ENCODE data around the gene DLX4.
A peak's percentile ranks its signal among the peaks of the same experiment; 100 is the strongest.

The DLX4 gene

GRCh38 chr17:49996495-49997300 is 27.7 kb downstream of the DLX4 start:
- peak; percentile 98 for TF ChIP-seq CTCF (IDR thresholded peaks at IDR 0.05; ENCODE audit: borderline replicate concordance, insufficient read depth, low read depth, low read length)
- no peak overlapping the region for H3K4me3 ChIP-seq (ENCODE audit: low read depth, low read length)

GRCh38 chr17:49997301-49997650 is 28.3 kb downstream of the DLX4 start:
- TF ChIP-seq CTCF (IDR thresholded peaks at IDR 0.05; ENCODE audit: borderline replicate concordance, insufficient read depth, low read depth, low read length), result no peak
- no peak overlapping the region for H3K4me3 ChIP-seq (ENCODE audit: low read depth, low read length)

- peak; percentile 83 for TF ChIP-seq CTCF (IDR thresholded peaks at IDR 0.05; ENCODE audit: borderline replicate concordance, insufficient read depth, low read depth, low read length)
- no peak overlapping the region for H3K4me3 ChIP-seq (ENCODE audit: low read depth, low read length)
These were observed 29.0 kb downstream of the DLX4 start for GRCh38 chr17:49997773-49998703.

GRCh38 chr17:49998836-49999511 is 30.0 kb downstream of the DLX4 start:
- no peak overlapping the region for H3K4me3 ChIP-seq (ENCODE audit: low read depth, low read length)
- no peak for TF ChIP-seq CTCF (IDR thresholded peaks at IDR 0.05; ENCODE audit: borderline replicate concordance, insufficient read depth, low read depth, low read length)

- TF ChIP-seq CTCF (IDR thresholded peaks at IDR 0.05; ENCODE audit: borderline replicate concordance, insufficient read depth, low read depth, low read length), result no peak
- H3K4me3 ChIP-seq (ENCODE audit: low read depth, low read length), result no peak overlapping the region
These were observed 34.9 kb downstream of the DLX4 start for GRCh38 chr17:50003911-50004310.

GRCh38 chr17:50009282-50009681 is 40.3 kb downstream of the DLX4 start:
- no peak overlapping the region for H3K4me3 ChIP-seq (ENCODE audit: low read depth, low read length)
- no peak for TF ChIP-seq CTCF (IDR thresholded peaks at IDR 0.05; ENCODE audit: borderline replicate concordance, insufficient read depth, low read depth, low read length)

Measured in GM12875 (cell line).